Measurements from ENCODE around the gene MISP3.

MISP3 gene

GRCh38 chr19:14113762-14114414 is 41.3 kb downstream of the MISP3 start:
- H3K79me2 ChIP-seq (ENCODE audit: control insufficient read depth, insufficient read depth, low read length, poor library complexity): peaks cover 2% of the 10 kb centered on the region
- no peak overlapping the region for H4K8ac ChIP-seq (ENCODE audit: low read depth, low read length)
- H2BK5ac ChIP-seq (ENCODE audit: low read depth, low read length, poor library complexity): no peak overlapping the region
- DNase-seq: peak in 1 of 2 donors; percentile 40
- H4K12ac ChIP-seq (ENCODE audit: low read depth, low read length): no peak overlapping the region
- H3K4me3 ChIP-seq (ENCODE audit: low read depth, low read length): no peak overlapping the region
- H3K23ac ChIP-seq (ENCODE audit: low read length): no peak overlapping the region
- no peak overlapping the region for H2AK5ac ChIP-seq (ENCODE audit: low read length)
- peaks cover 10 to 22% of the 10 kb centered on the region in 2 experiments for H3K4me1 ChIP-seq (ENCODE audit: control insufficient read depth in 1 of 2, insufficient read depth in 2 of 2, low read length in 2 of 2)
- no peak overlapping the region for H3K9ac ChIP-seq (ENCODE audit: low read length)
- no peak overlapping the region for H2BK12ac ChIP-seq (ENCODE audit: low read length)
- H3K4me2 ChIP-seq (ENCODE audit: low read length): no peak overlapping the region
- H2BK120ac ChIP-seq (ENCODE audit: insufficient read depth, low read length, poor library complexity): no peak overlapping the region
- H3K14ac ChIP-seq (ENCODE audit: low read length): no peak overlapping the region
- H3K9me3 ChIP-seq (ENCODE audit: insufficient read depth, low read depth, low read length): no peaks in the 10 kb centered on the region
- H3K79me1 ChIP-seq (ENCODE audit: low read length): peaks cover 4% of the 10 kb centered on the region
- no peak overlapping the region for H3K18ac ChIP-seq (ENCODE audit: low read length)
- no peak overlapping the region for H3K27ac ChIP-seq (ENCODE audit: low read depth, low read length)
- H2AFZ ChIP-seq (ENCODE audit: insufficient read depth, low read length, poor library complexity): no peak overlapping the region
- no CpG with 5 or more reads among the region's 18 CpGs for WGBS (ENCODE audit: extremely low coverage, insufficient coverage, insufficient read length)
- H3K27me3 ChIP-seq (ENCODE audit: insufficient read depth, low read length): no peaks in the 10 kb centered on the region
- no peak overlapping the region for H3K4ac ChIP-seq (ENCODE audit: low read depth, low read length)
- H4K91ac ChIP-seq (ENCODE audit: low read depth, low read length): no peak overlapping the region
- H3K36me3 ChIP-seq (ENCODE audit: control insufficient read depth in 1 of 2, insufficient read depth in 2 of 2, low read length in 2 of 2): no peaks in the 10 kb centered on the region

- Histone ChIP-seq H2BK12ac (ENCODE audit: low read length) (no peak overlapping the region), H4K91ac (ENCODE audit: low read depth, low read length) (no peak overlapping the region), H3K4ac (ENCODE audit: low read depth, low read length) (no peak overlapping the region), H3K4me1 (ENCODE audit: control insufficient read depth in 1 of 2, insufficient read depth in 2 of 2, low read length in 2 of 2) (peaks cover 11 to 23% of the 10 kb centered on the region in 2 experiments), H4K12ac (ENCODE audit: low read depth, low read length) (no peak overlapping the region), H3K23ac (ENCODE audit: low read length) (no peak overlapping the region), H3K9me3 (ENCODE audit: insufficient read depth, low read depth, low read length) (no peaks in the 10 kb centered on the region), H3K27me3 (ENCODE audit: insufficient read depth, low read length) (no peaks in the 10 kb centered on the region), H2AK5ac (ENCODE audit: low read length) (no peak overlapping the region), H2BK5ac (ENCODE audit: low read depth, low read length, poor library complexity) (no peak overlapping the region), H3K79me1 (ENCODE audit: low read length) (peaks cover 4% of the 10 kb centered on the region), H2AFZ (ENCODE audit: insufficient read depth, low read length, poor library complexity) (no peak overlapping the region), H2BK120ac (ENCODE audit: insufficient read depth, low read length, poor library complexity) (no peak overlapping the region), H3K18ac (ENCODE audit: low read length) (no peak overlapping the region), H3K9ac (ENCODE audit: low read length) (no peak overlapping the region), H3K27ac (ENCODE audit: low read depth, low read length) (no peak overlapping the region), H3K4me3 (ENCODE audit: low read depth, low read length) (no peak overlapping the region), H3K4me2 (ENCODE audit: low read length) (no peak overlapping the region), H3K14ac (ENCODE audit: low read length) (no peak overlapping the region), H3K36me3 (ENCODE audit: control insufficient read depth in 1 of 2, insufficient read depth in 2 of 2, low read length in 2 of 2) (no peaks in the 10 kb centered on the region), H4K8ac (ENCODE audit: low read depth, low read length) (no peak overlapping the region), H3K79me2 (ENCODE audit: control insufficient read depth, insufficient read depth, low read length, poor library complexity) (peaks cover 2% of the 10 kb centered on the region)
- DNase-seq: no peak
- no CpG with 5 or more reads among the region's 7 CpGs for WGBS (ENCODE audit: extremely low coverage, insufficient coverage, insufficient read length)
Observed at GRCh38 chr19:14114439-14114838, 41.9 kb downstream of the MISP3 start.

DNA sequence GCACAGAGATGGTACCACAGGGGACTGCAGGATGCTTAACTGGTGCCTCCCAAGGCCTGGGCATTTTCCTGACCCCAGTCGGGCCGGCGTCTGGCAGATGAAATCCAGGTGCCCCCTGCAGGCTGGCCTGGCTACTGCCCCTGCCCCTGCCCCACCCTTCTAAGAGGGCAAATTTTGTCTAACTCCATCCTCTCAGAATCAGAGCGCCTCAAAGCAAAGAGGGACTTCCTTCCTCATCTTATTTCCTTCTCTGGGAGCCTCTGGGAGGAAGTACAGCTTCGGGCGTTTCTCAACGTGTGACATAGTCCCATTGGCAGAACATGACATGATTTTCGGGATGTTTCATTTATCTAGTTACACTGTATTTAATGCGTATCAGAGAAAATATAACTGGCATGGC is 42.3 kb downstream of the MISP3 start:
- Histone ChIP-seq H2BK120ac (ENCODE audit: insufficient read depth, low read length, poor library complexity) (no peak overlapping the region), H4K12ac (ENCODE audit: low read depth, low read length) (no peak overlapping the region), H3K4me1 (ENCODE audit: control insufficient read depth in 1 of 2, insufficient read depth in 2 of 2, low read length in 2 of 2) (peaks cover 14 to 26% of the 10 kb centered on the region in 2 experiments), H3K27ac (ENCODE audit: low read depth, low read length) (no peak overlapping the region), H3K14ac (ENCODE audit: low read length) (no peak overlapping the region), H3K23ac (ENCODE audit: low read length) (no peak overlapping the region), H3K4ac (ENCODE audit: low read depth, low read length) (no peak overlapping the region), H3K9ac (ENCODE audit: low read length) (no peak overlapping the region), H4K91ac (ENCODE audit: low read depth, low read length) (no peak overlapping the region), H3K18ac (ENCODE audit: low read length) (no peak overlapping the region), H3K27me3 (ENCODE audit: insufficient read depth, low read length) (no peaks in the 10 kb centered on the region), H2BK12ac (ENCODE audit: low read length) (no peak overlapping the region), H3K79me1 (ENCODE audit: low read length) (peaks cover 4% of the 10 kb centered on the region), H3K4me2 (ENCODE audit: low read length) (no peak overlapping the region), H2AFZ (ENCODE audit: insufficient read depth, low read length, poor library complexity) (no peak overlapping the region), H2AK5ac (ENCODE audit: low read length) (no peak overlapping the region), H2BK5ac (ENCODE audit: low read depth, low read length, poor library complexity) (no peak overlapping the region), H3K79me2 (ENCODE audit: control insufficient read depth, insufficient read depth, low read length, poor library complexity) (peaks cover 2% of the 10 kb centered on the region), H4K8ac (ENCODE audit: low read depth, low read length) (no peak overlapping the region), H3K9me3 (ENCODE audit: insufficient read depth, low read depth, low read length) (no peaks in the 10 kb centered on the region), H3K4me3 (ENCODE audit: low read depth, low read length) (no peak overlapping the region), H3K36me3 (ENCODE audit: control insufficient read depth in 1 of 2, insufficient read depth in 2 of 2, low read length in 2 of 2) (no peaks in the 10 kb centered on the region)
- no CpG with 5 or more reads among the region's 9 CpGs for WGBS (ENCODE audit: extremely low coverage, insufficient coverage, insufficient read length)
- DNase-seq: peak; percentile 33 to 51

- no peak overlapping the region for H4K8ac ChIP-seq (ENCODE audit: low read depth, low read length)
- H3K27me3 ChIP-seq (ENCODE audit: insufficient read depth, low read length): no peaks in the 10 kb centered on the region
- H3K18ac ChIP-seq (ENCODE audit: low read length): no peak overlapping the region
- no peak for DNase-seq
- H3K79me2 ChIP-seq (ENCODE audit: control insufficient read depth, insufficient read depth, low read length, poor library complexity): peaks cover 2% of the 10 kb centered on the region
- H3K9me3 ChIP-seq (ENCODE audit: insufficient read depth, low read depth, low read length): no peaks in the 10 kb centered on the region
- H3K27ac ChIP-seq (ENCODE audit: low read depth, low read length): no peak overlapping the region
- H2AFZ ChIP-seq (ENCODE audit: insufficient read depth, low read length, poor library complexity): no peak overlapping the region
- no peak overlapping the region for H2BK5ac ChIP-seq (ENCODE audit: low read depth, low read length, poor library complexity)
- WGBS (ENCODE audit: extremely low coverage, insufficient coverage, insufficient read length): no CpG with 5 or more reads among the region's 5 CpGs
- H3K4me1 ChIP-seq (ENCODE audit: control insufficient read depth in 1 of 2, insufficient read depth in 2 of 2, low read length in 2 of 2): peaks cover 14 to 26% of the 10 kb centered on the region in 2 experiments
- H3K23ac ChIP-seq (ENCODE audit: low read length): no peak overlapping the region
- H3K14ac ChIP-seq (ENCODE audit: low read length): no peak overlapping the region
- peaks cover 4% of the 10 kb centered on the region for H3K79me1 ChIP-seq (ENCODE audit: low read length)
- H4K91ac ChIP-seq (ENCODE audit: low read depth, low read length): no peak overlapping the region
- H3K4me2 ChIP-seq (ENCODE audit: low read length): no peak overlapping the region
- no peak overlapping the region for H2BK12ac ChIP-seq (ENCODE audit: low read length)
- no peak overlapping the region for H2AK5ac ChIP-seq (ENCODE audit: low read length)
- no peak overlapping the region for H3K4ac ChIP-seq (ENCODE audit: low read depth, low read length)
- H3K36me3 ChIP-seq (ENCODE audit: control insufficient read depth in 1 of 2, insufficient read depth in 2 of 2, low read length in 2 of 2): peaks cover 0 to 4% of the 10 kb centered on the region in 2 experiments
- no peak overlapping the region for H3K9ac ChIP-seq (ENCODE audit: low read length)
- no peak overlapping the region for H2BK120ac ChIP-seq (ENCODE audit: insufficient read depth, low read length, poor library complexity)
- no peak overlapping the region for H4K12ac ChIP-seq (ENCODE audit: low read depth, low read length)
- no peak overlapping the region for H3K4me3 ChIP-seq (ENCODE audit: low read depth, low read length)
Observed at GRCh38 chr19:14115756-14116155, 43.2 kb downstream of the MISP3 start.

All from trophoblast cell (in vitro differentiated cells and primary cell).